ENCODE measurements around the gene KCMF1. TPM values are rescaled to one million over a fixed set of nuclear protein-coding genes. Genes with fewer than 3 reads are reported as not detected.

The KCMF1 gene
- total and polyA plus RNA-seq, 9 of the 15 experiments (the other 6 are each of a cell fraction or from before 2014, with no cell fraction given) = 6.8 to 88.2 (median 46.5) TPM

- FAIRE-seq = no peak
- no TSS peak for BruUV-seq (replicated peaks)
- Histone ChIP-seq H4K20me1 (replicated peaks; ENCODE audit: control insufficient read depth, insufficient read depth, low read length) (no peaks in the 10 kb centered on the region), H3K36me3 (ENCODE audit: control insufficient read depth, insufficient read depth, low read length) (no peaks in the 10 kb centered on the region), H3K4me3 (no peak overlapping the region), H3K9me1 (ENCODE audit: control insufficient read depth, insufficient read depth, low read length) (no peaks in the 10 kb centered on the region), H3K9ac (ENCODE audit: insufficient read depth in 1 of 2, low read depth in 2 of 2, low read length in 2 of 2) (no peak overlapping the region), H2AFZ (ENCODE audit: low read depth, low read length) (no peak overlapping the region), H3K79me2 (ENCODE audit: control insufficient read depth, insufficient read depth, low read length) (no peaks in the 10 kb centered on the region), H3K27ac (ENCODE audit: extremely low read depth, low read depth, low read length) (no peak overlapping the region), H3K27me3 (ENCODE audit: control insufficient read depth in 2 of 2, insufficient read depth in 2 of 2, low read length in 2 of 2) (peaks cover 15 to 31% of the 10 kb centered on the region in 2 experiments; a peak in 3 of 5 replicates), H3K4me1 (replicated peaks in 1 of 2; ENCODE audit: control insufficient read depth in 2 of 2, insufficient read depth in 2 of 2, low read length in 2 of 2) (no peaks in the 10 kb centered on the region), H3K4me2 (ENCODE audit: insufficient read depth, low read length) (no peak overlapping the region), H3K9me3 (replicated peaks; ENCODE audit: control insufficient read depth, insufficient read depth, low read depth, low read length) (no peaks in the 10 kb centered on the region)
- WGBS (ENCODE audit: insufficient coverage, low coverage, missing lambda C conversion rate) = 1% methylated on average over 6 of the region's 6 CpGs
- intact Hi-C loops (cut with micrococcal nuclease) = no loop called here
- no peak for ATAC-seq
- ChIA-PET POLR2A (interaction anchor here (0.8 kb wide), 1 partner anchor 8 kb away, joined by 3 read pairs; no protein-coding TSS in a partner anchor), CTCF (ENCODE audit: low intra/inter-chr PET ratio) (no interaction called here)
- DNase-seq (ENCODE audit: extremely low read depth in 1 of 4, low spot score in 3 of 4) = no peak
- in situ Hi-C loops (cut with MboI) = no loop called here
- TF ChIP-seq MCM2 (IDR thresholded peaks at IDR 0.05; ENCODE audit: low read depth) = no peak
- TF ChIP-seq BRF1 (IDR thresholded peaks at IDR 0.05; ENCODE audit: borderline replicate concordance, extremely low read depth, insufficient read length) = no peak
- TF ChIP-seq PRDM10 (IDR thresholded peaks at IDR 0.05; ENCODE audit: partially characterized antibody) = no peak
- TF ChIP-seq SRSF7 (optimal IDR thresholded peaks at IDR 0.05; ENCODE audit: low read depth, low read length) = no peak
- no peak for TF ChIP-seq E2F3 (CRISPR knock-in tag; IDR thresholded peaks at IDR 0.05)
- no peak for TF ChIP-seq RBM39 (optimal IDR thresholded peaks at IDR 0.05; ENCODE audit: low read depth, low read length)
- TF ChIP-seq CBX1 (IDR thresholded peaks at IDR 0.05; ENCODE audit: low read depth) = no peak
- no peak for TF ChIP-seq SIX5 (IDR thresholded peaks at IDR 0.05; ENCODE audit: borderline replicate concordance in 1 of 2, insufficient read depth in 1 of 2, low read depth in 1 of 2, low read length in 2 of 2)
- TF ChIP-seq LARP7 (IDR thresholded peaks at IDR 0.05) = no peak
- no peak for TF ChIP-seq MEIS2 (IDR thresholded peaks at IDR 0.05; ENCODE audit: partially characterized antibody)
- no peak for TF ChIP-seq CBX2 (IDR thresholded peaks at IDR 0.05; ENCODE audit: insufficient read depth, low read length, poor library complexity, severe bottlenecking)
- no peak for TF ChIP-seq PHF8 (IDR thresholded peaks at IDR 0.05; ENCODE audit: borderline replicate concordance, low read length)
- TF ChIP-seq FOSL1 (tag; conservative IDR thresholded peaks at IDR 0.05) = no peak
- no peak for TF ChIP-seq TRIM25 (IDR thresholded peaks at IDR 0.05; ENCODE audit: borderline replicate concordance)
- no peak for TF ChIP-seq GTF2A2 (tag; IDR thresholded peaks at IDR 0.05)
- no peak for TF ChIP-seq ZBTB2 (IDR thresholded peaks at IDR 0.05)
- TF ChIP-seq ZNF41 (CRISPR knock-in tag; conservative IDR thresholded peaks at IDR 0.05) = no peak
- TF ChIP-seq ZNF239 (CRISPR knock-in tag; IDR thresholded peaks at IDR 0.05) = no peak
Observed at GRCh38 chr2:85089585-85089984, 118.6 kb downstream of the KCMF1 start.

All from K562 (cell line).